Measurements from ENCODE around the gene GNRHR. TPM values are rescaled to one million over a fixed set of nuclear protein-coding genes. Genes with fewer than 3 reads are reported as not detected.

Gene GNRHR
- total and polyA plus RNA-seq, 2 of the 4 experiments (the other 2 are of a cell fraction), result not detected

- Histone ChIP-seq H2BK120ac (ENCODE audit: low read depth, low read length) (no peak overlapping the region), H3K4me2 (ENCODE audit: low read depth, low read length) (no peak overlapping the region), H2BK15ac (ENCODE audit: low read depth, low read length) (no peak overlapping the region), H3K79me1 (ENCODE audit: low read depth in 1 of 2, low read length in 2 of 2) (no peaks in the 10 kb centered on the region), H3K9me1 (ENCODE audit: insufficient read depth, low read length) (no peaks in the 10 kb centered on the region), H3K4ac (ENCODE audit: low read depth, low read length) (no peak overlapping the region), H4K20me1 (ENCODE audit: insufficient read depth, low read length) (no peaks in the 10 kb centered on the region), H4K91ac (ENCODE audit: insufficient read depth, low read depth, low read length) (no peak overlapping the region), H2BK5ac (ENCODE audit: low read depth, low read length, poor library complexity, severe bottlenecking) (no peak overlapping the region), H3K23ac (ENCODE audit: low read depth, low read length) (no peak overlapping the region), H2AFZ (replicated peaks; ENCODE audit: low read length, poor library complexity) (no peak overlapping the region), H2AK5ac (ENCODE audit: low read depth, low read length) (no peak overlapping the region), H4K8ac (ENCODE audit: low read depth in 2 of 2, low read length in 2 of 2) (no peak overlapping the region), H3K18ac (ENCODE audit: low read depth, low read length) (no peak overlapping the region), H3K4me1 (ENCODE audit: control insufficient read depth, insufficient read depth, low read length) (no peaks in the 10 kb centered on the region), H3K36me3 (ENCODE audit: control insufficient read depth, insufficient read depth, low read length) (no peaks in the 10 kb centered on the region), H3K14ac (replicated peaks; ENCODE audit: low read depth, low read length) (no peak overlapping the region), H3K27ac (ENCODE audit: insufficient read depth, low read length) (no peak overlapping the region), H3K4me3 (ENCODE audit: insufficient read depth, low read depth, low read length) (no peak overlapping the region), H4K5ac (ENCODE audit: low read depth, low read length) (no peak overlapping the region), H3K56ac (ENCODE audit: extremely low read depth, insufficient read depth, low read length) (no peak overlapping the region), H3K27me3 (ENCODE audit: control insufficient read depth, insufficient read depth, low read length) (no peaks in the 10 kb centered on the region), H3K9ac (ENCODE audit: low read depth, low read length) (no peak overlapping the region), H2AK9ac (replicated peaks; ENCODE audit: low read depth, low read length, poor library complexity) (no peak overlapping the region), H3K9me3 (ENCODE audit: control insufficient read depth, insufficient read depth, low read length) (no peaks in the 10 kb centered on the region), H2BK20ac (ENCODE audit: low read depth, low read length) (no peak overlapping the region)
- no peak for ATAC-seq (ENCODE audit: low read depth)
- in situ Hi-C loops (cut with MboI; ENCODE audit: low sequenced_read_pairs), result no loop called here
- no peak for TF ChIP-seq CHD1 (IDR thresholded peaks at IDR 0.05; ENCODE audit: low read depth, low read length)
- peak; percentile 77 for TF ChIP-seq MAFK (IDR thresholded peaks at IDR 0.05; ENCODE audit: low read depth, low read length)
- ChIA-PET CTCF (interaction anchor here (0.8 kb wide), 1 partner anchor 12 kb away, joined by 3 read pairs; no protein-coding TSS in a partner anchor), POLR2A (ENCODE audit: unreplicated experiment) (no interaction called here)
- BruUV-seq (replicated peaks), result no TSS peak
- intact Hi-C loops (cut with micrococcal nuclease), result loop anchor here (5.0 kb wide), 1 partner anchor 148 kb away; no protein-coding TSS in a partner anchor
- dilution Hi-C loops (cut with HindIII; ENCODE audit: low sequenced_read_pairs, unreplicated experiment), result no loop called here
- no peak for DNase-seq
These were observed 10.0 kb upstream of the GNRHR start for GRCh38 chr4:67764183-67764582.

Measured in IMR-90 (cell line).